Transverse colon (tissue), 4 donors: ENCODE measurements around the gene PIGV.

Source experiments
- EP300 ChIP-seq: sonication (generic); formaldehyde crosslinking; IDR thresholded peaks from one replicate; pipeline ENCODE4 v1.6.1; 2017; ENCODE audit warnings: antibody characterized with exemption, low read depth
- POLR2A ChIP-seq: fragments of 450-650 bp; IDR thresholded peaks from one replicate; pipeline ENCODE4 v1.6.1; 2016; ENCODE audit warnings: antibody characterized with exemption, mild to moderate bottlenecking, moderate library complexity
- POLR2AphosphoS5 ChIP-seq, 3 donors: sonication (generic); formaldehyde crosslinking; IDR thresholded peaks; one replicate each; pipeline ENCODE4 v1.6.1; 2016; ENCODE audit warnings: antibody characterized with exemption in 3 of 3
- TF ChIP-seq, protein P1 (sequence below), 5 experiments: fragments of 200-600 bp in 3 of 5; fragments of 450-650 bp in 2 of 5; sonication (generic) in 3 of 5; IDR thresholded peaks; 1 replicate in 2 of 5; 2 replicates in 3 of 5; pipeline ENCODE4 v1.5.1; 2016 to 2017; ENCODE audit warnings: antibody characterized with exemption in 5 of 5, inconsistent platforms in 3 of 5, mild to moderate bottlenecking in 2 of 5, moderate library complexity in 1 of 5

DNA sequence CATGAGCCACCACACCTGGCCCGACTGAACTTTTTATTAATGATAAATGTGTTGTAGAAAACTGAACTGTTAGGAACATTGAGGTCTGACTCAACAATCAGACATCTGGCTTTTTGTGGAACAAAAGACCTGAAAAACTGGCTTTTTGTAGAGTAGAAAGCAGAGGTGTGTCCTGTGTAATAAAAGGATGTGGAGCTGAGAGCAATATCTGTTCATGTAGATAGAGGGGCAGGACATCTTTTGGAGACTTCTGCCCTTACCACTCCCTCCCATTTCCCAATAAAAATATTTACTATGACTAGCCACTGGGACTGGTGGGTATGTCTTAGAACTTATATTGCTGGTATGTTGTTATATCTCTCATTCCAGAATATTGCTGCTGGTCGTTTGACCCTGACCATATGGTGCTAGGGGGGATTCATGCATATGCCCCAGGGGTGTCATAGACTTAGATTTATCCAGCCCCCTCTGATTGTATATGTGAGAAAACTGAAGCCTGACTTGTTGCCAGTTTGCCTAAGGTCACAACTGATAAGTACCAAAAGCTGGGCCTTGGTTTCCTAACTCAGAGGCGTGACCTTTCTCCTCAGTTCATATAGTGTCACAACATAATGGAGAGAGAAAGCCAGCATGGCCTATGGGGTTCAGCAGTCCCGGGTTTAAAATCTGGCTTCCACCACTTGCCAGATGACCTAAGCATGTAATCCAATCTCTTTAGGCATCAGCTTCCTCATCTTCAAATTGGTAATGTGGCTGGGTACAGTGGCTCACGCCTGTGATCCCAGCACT lies 33.5 kb upstream of the PIGV start:
- TF ChIP-seq, protein P1, sequence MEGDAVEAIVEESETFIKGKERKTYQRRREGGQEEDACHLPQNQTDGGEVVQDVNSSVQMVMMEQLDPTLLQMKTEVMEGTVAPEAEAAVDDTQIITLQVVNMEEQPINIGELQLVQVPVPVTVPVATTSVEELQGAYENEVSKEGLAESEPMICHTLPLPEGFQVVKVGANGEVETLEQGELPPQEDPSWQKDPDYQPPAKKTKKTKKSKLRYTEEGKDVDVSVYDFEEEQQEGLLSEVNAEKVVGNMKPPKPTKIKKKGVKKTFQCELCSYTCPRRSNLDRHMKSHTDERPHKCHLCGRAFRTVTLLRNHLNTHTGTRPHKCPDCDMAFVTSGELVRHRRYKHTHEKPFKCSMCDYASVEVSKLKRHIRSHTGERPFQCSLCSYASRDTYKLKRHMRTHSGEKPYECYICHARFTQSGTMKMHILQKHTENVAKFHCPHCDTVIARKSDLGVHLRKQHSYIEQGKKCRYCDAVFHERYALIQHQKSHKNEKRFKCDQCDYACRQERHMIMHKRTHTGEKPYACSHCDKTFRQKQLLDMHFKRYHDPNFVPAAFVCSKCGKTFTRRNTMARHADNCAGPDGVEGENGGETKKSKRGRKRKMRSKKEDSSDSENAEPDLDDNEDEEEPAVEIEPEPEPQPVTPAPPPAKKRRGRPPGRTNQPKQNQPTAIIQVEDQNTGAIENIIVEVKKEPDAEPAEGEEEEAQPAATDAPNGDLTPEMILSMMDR (IDR thresholded peaks at IDR 0.05) = no peak
- TF ChIP-seq EP300 (no peak), POLR2A (no peak), POLR2AphosphoS5 (IDR thresholded peaks at IDR 0.05) (no peak)
